Renal pelvis (tissue), 4 donors: ENCODE data around the gene HHATL. TPM values are rescaled to one million over a fixed set of nuclear protein-coding genes. Genes with fewer than 3 reads are reported as not detected.
"Not testable (repeated sequence)": the region's sequence is repeated elsewhere in the genome, so short reads cannot be mapped to it uniquely, and the experiment has no call there.

Experiments used
- DNase-seq: peaks from one replicate; pipeline ENCODE4 v3.0.0-alpha.2; 2013
- polyA plus RNA-seq, 3 donors: library from polyadenylated mRNA; unstranded; fragments of 120-200 nt; gene quantifications; one replicate each; pipeline ENCODE4 v1.2.1, GENCODE V29; 2013; ENCODE audit not compliant: insufficient read length in 3 of 3

Gene HHATL
- polyA plus RNA-seq, 3 donors = 0.48 to 1.3 (median 0.54) TPM

GRCh38 chr3:42734263-42734860, 31.8 kb upstream of the HHATL start:
- no peak for DNase-seq

- no peak for DNase-seq
Measured at GRCh38 chr3:42733501-42734262, 31.1 kb upstream of the HHATL start.

- DNase-seq = no peak
Measured at GRCh38 chr3:42732829-42733459, 30.3 kb upstream of the HHATL start.

- no peak for DNase-seq
Measured at GRCh38 chr3:42732196-42732828, 29.7 kb upstream of the HHATL start.

GRCh38 chr3:42731476-42732195, 29.0 kb upstream of the HHATL start:
- no peak for DNase-seq

GRCh38 chr3:42730706-42731420, 28.3 kb upstream of the HHATL start:
- no peak for DNase-seq

- DNase-seq = no peak
Measured at GRCh38 chr3:42730294-42730693, 27.7 kb upstream of the HHATL start.

GRCh38 chr3:42729404-42730145, 27.0 kb upstream of the HHATL start:
- DNase-seq = no peak

GRCh38 chr3:42728668-42729364, 26.2 kb upstream of the HHATL start:
- DNase-seq = no peak

GRCh38 chr3:42728056-42728455, 25.5 kb upstream of the HHATL start:
- no peak for DNase-seq

GRCh38 chr3:42725454-42725853, 22.9 kb upstream of the HHATL start:
- no peak for DNase-seq

GRCh38 chr3:42723219-42723618, 20.6 kb upstream of the HHATL start:
- no peak for DNase-seq

- not testable (repeated sequence) for DNase-seq
Measured at GRCh38 chr3:42722442-42722841, 19.8 kb upstream of the HHATL start.

GRCh38 chr3:42721690-42722089, 19.1 kb upstream of the HHATL start:
- no peak for DNase-seq

GRCh38 chr3:42720126-42720525, 17.5 kb upstream of the HHATL start:
- DNase-seq = no peak

- DNase-seq = no peak
Measured at GRCh38 chr3:42719002-42719401, 16.4 kb upstream of the HHATL start.

GRCh38 chr3:42718338-42718737, 15.7 kb upstream of the HHATL start:
- no peak for DNase-seq

GRCh38 chr3:42717306-42717705, 14.7 kb upstream of the HHATL start:
- no peak for DNase-seq

GRCh38 chr3:42714171-42714852, 11.7 kb upstream of the HHATL start:
- DNase-seq = no peak
